IPS-20b (cell line): ENCODE data around the gene MBNL1.

Experiments
- H3K27ac ChIP-seq: one replicate; pipeline ENCODE4 v1.5.1; 2013; ENCODE audit warnings: low read length
- H3K27me3 ChIP-seq: 2 replicates; pipeline ENCODE4 v1.6.1; 2013; ENCODE audit warnings: mild to moderate bottlenecking, low read length, inconsistent platforms; ENCODE audit not compliant: insufficient read depth
- H3K36me3 ChIP-seq: 2 replicates; pipeline ENCODE4 v1.6.1; 2013; ENCODE audit warnings: low read depth, mild to moderate bottlenecking, inconsistent platforms, low read length, moderate library complexity; ENCODE audit not compliant: insufficient read depth
- H3K4me1 ChIP-seq: 2 replicates; pipeline ENCODE4 v1.6.1; 2013; ENCODE audit warnings: mild to moderate bottlenecking, control low read depth, inconsistent platforms, low read length, moderate library complexity; ENCODE audit not compliant: insufficient read depth
- H3K4me3 ChIP-seq: 2 replicates; pipeline ENCODE4 v1.5.1; 2013; ENCODE audit warnings: mild to moderate bottlenecking, low read length, inconsistent platforms
- H3K9ac ChIP-seq: 2 replicates; pipeline ENCODE4 v1.6.1; 2013; ENCODE audit warnings: low read depth, mild to moderate bottlenecking, inconsistent platforms, low read length, moderate library complexity
- H3K9me3 ChIP-seq: 2 replicates; pipeline ENCODE4 v1.6.1; 2013; ENCODE audit warnings: mild to moderate bottlenecking, low read depth, low read length, inconsistent platforms; ENCODE audit not compliant: insufficient read depth

The MBNL1 gene

DNA sequence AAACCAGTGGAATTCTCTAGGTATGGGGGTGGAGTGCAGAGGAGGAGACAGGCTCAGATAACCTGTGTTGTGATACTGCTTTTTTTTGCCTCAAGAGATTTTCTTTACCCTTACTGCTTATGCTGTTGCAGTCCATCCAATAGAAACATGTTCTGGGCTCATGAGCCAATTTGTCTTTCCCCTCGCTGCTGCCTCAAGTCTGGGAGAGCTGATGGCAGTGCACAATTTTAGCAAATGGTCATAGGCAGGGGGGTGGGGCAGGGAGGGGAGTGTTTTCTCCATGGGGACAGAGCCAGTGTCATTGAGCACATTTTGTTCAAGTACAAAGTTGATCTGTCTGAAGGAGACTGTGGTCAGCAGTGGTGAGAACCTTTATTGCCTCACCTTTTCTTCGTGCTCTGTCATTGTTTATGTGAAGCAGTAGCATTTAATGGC is 134.9 kb downstream of the MBNL1 start:
- Histone ChIP-seq H3K9ac (no peak overlapping the region), H3K27ac (no peak overlapping the region), H3K36me3 (no peaks in the 10 kb centered on the region), H3K9me3 (no peaks in the 10 kb centered on the region), H3K27me3 (no peaks in the 10 kb centered on the region), H3K4me1 (peaks cover 28% of the 10 kb centered on the region), H3K4me3 (no peak overlapping the region)

DNA sequence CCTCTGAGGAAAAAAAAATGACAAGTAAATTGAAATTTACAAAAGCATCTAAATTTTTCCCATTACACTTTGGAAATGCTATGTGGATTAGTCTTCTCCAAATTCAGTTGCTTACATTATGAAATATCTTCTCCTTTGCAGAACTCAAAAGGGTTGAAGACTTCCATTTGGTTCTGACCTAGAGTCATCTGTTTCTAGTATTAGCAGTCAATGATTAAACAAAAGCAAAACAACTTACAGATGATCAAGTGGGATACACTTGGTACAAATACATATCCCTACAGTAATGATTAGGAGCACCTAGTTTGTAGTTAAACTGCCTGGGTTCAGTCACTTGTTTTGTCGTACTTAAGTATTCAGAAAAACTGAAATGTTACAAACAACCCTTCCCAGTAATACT is 136.2 kb downstream of the MBNL1 start:
- Histone ChIP-seq H3K4me3 (no peak overlapping the region), H3K4me1 (peaks cover 22% of the 10 kb centered on the region), H3K9me3 (no peaks in the 10 kb centered on the region), H3K27me3 (no peaks in the 10 kb centered on the region), H3K9ac (no peak overlapping the region), H3K36me3 (no peaks in the 10 kb centered on the region), H3K27ac (no peak overlapping the region)

DNA sequence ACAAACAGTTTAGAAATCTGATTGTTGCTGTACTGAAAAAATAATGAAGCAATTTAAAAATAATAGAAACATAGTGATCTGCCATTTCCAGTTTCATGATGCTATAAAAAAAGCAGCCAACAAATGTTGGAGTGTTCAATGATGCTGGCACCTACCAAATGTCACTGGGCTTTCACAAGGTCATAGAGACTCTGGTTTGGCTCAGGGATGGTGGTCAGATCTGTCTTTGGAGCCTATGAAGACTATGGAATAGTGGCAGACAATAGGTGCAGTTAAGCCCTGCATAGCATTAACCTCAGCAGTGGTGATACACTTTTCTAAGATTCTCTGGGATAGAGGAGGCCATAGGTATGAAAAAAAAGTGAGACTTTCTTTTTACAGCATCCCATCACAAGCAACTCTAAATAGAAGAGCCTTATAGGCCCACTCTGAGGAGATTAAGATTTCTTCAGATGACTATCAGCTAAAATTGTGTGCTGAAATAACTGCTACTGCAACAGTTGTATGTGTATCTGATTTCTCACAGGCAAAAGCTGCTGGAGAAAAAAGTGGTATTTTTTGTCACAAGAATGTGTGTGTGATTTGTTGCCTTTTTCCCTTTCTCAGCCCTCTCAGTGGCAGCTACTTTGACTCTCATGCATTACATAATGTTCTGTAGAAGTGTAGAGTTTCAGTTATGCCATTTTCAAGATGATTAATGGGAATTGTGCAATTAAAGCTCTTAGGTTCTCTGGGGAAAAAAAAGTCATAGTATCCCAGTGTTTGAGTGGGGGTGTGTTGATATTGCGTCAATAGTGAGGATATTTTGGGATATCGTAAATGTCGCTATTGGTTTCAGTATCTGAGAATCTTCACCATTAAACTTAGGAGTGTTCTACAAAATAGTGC is 137.4 kb downstream of the MBNL1 start:
- no peaks in the 10 kb centered on the region for H3K9me3 ChIP-seq
- H3K4me3 ChIP-seq: no peak overlapping the region
- H3K36me3 ChIP-seq: no peaks in the 10 kb centered on the region
- peaks cover 22% of the 10 kb centered on the region for H3K4me1 ChIP-seq
- H3K27me3 ChIP-seq: no peaks in the 10 kb centered on the region
- H3K9ac ChIP-seq: no peak overlapping the region
- no peak overlapping the region for H3K27ac ChIP-seq

DNA sequence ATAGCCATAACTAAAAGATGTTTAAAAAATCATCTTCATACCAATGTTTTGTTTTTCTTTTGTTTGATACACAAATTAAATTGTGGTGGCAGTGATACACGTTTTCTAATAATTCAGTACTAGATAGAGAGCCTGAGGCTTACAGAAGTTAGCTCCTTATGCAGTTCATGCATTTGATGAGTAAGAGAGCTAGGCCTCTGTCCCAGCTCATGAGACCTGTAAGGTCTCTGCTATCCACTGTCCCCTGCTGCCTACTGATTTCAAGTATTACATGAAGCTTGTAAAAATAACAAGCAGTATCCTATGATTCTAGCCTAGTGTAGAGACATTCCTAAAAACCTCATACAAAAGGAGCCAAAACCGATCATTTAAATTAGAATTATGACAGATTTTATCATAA is 144.5 kb downstream of the MBNL1 start:
- Histone ChIP-seq H3K9me3 (no peaks in the 10 kb centered on the region), H3K9ac (no peak overlapping the region), H3K4me3 (no peak overlapping the region), H3K4me1 (no peaks in the 10 kb centered on the region), H3K27ac (no peak overlapping the region), H3K36me3 (peaks cover 7% of the 10 kb centered on the region; the same call in 1 of the 2 replicates), H3K27me3 (no peaks in the 10 kb centered on the region)

- Histone ChIP-seq H3K36me3 (peaks cover 23% of the 10 kb centered on the region), H3K4me3 (no peak overlapping the region), H3K4me1 (no peaks in the 10 kb centered on the region), H3K27ac (no peak overlapping the region), H3K9ac (no peak overlapping the region), H3K27me3 (no peaks in the 10 kb centered on the region), H3K9me3 (no peaks in the 10 kb centered on the region)
Observed at GRCh38 chr3:152416808-152417580, 148.3 kb downstream of the MBNL1 start.

GRCh38 chr3:152419748-152420147 is 151.0 kb downstream of the MBNL1 start:
- Histone ChIP-seq H3K36me3 (peaks cover 23% of the 10 kb centered on the region), H3K9ac (no peak overlapping the region), H3K4me1 (no peaks in the 10 kb centered on the region)

DNA sequence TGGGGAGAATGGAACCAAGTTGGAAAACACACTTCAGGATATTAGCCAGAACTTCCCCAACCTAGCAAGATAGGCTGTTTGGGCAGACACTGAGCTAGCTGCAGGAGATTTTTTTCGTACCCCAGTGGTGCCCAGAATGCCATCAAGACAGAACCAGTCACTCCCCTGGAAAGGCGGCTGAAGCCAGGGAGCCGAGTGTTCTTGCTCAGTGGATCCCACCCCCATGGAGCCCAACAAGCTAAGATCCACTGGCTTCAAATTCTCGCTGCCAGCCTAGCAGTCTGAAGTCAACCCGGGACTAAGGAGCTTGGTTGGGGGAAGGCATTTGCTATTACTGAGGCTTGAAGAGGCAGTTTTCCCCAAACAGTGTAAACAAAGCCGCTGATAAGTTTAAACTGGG is 152.4 kb downstream of the MBNL1 start:
- no peaks in the 10 kb centered on the region for H3K9me3 ChIP-seq
- H3K36me3 ChIP-seq: peaks cover 16% of the 10 kb centered on the region
- no peaks in the 10 kb centered on the region for H3K4me1 ChIP-seq
- no peaks in the 10 kb centered on the region for H3K27me3 ChIP-seq
- H3K9ac ChIP-seq: no peak overlapping the region
- no peak overlapping the region for H3K4me3 ChIP-seq
- no peak overlapping the region for H3K27ac ChIP-seq

More at GRCh38 chr3:152419748-152420147, 151.0 kb downstream of the MBNL1 start:
- Histone ChIP-seq H3K27ac (no peak overlapping the region), H3K4me3 (no peak overlapping the region), H3K9me3 (no peaks in the 10 kb centered on the region), H3K27me3 (no peaks in the 10 kb centered on the region)

DNA sequence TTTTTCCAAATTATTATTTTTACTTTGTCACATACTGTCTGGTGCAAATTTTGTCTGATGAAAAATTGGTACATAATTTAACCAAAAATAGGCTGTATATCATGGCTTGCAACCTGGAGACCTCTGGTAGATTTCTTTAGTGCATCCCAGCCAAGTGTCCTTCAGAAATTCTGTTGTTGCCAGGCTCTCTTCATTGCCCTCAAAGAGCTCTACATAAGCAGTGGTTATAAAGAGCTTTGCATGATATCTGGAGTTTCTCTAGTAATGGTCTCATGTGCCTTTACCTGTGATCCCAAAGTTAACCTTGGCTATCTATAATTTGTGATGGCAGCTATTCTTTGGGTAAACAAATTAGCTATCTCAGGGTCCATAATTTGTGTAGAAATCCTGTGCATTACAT is 157.7 kb downstream of the MBNL1 start:
- Histone ChIP-seq H3K27me3 (no peaks in the 10 kb centered on the region), H3K4me1 (peaks cover 7% of the 10 kb centered on the region; the same call in 1 of the 2 replicates), H3K27ac (no peak overlapping the region), H3K9ac (no peak overlapping the region), H3K36me3 (no peaks in the 10 kb centered on the region), H3K4me3 (no peak overlapping the region), H3K9me3 (no peaks in the 10 kb centered on the region)

DNA sequence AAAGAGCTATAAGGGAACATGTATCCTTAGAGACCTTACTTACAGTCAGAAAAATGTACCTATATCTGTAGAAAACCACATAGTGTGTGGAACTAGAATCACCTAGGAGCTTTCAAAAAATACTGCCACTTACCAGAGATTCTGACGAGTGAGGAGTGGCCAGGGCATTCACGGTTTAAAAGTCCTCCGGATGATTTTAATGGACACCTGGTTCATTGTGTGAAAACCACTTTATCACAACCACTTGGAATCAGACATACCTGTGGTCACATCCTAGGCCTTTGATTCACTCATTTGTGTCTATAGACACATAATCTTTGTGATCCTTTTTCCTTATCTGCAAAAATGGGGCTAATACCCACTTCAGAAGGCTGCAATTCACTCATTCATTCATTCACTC is 159.8 kb downstream of the MBNL1 start:
- Histone ChIP-seq H3K27ac (no peak overlapping the region), H3K27me3 (no peaks in the 10 kb centered on the region), H3K36me3 (peaks cover 6% of the 10 kb centered on the region; the same call in 1 of the 2 replicates), H3K4me1 (peaks cover 7% of the 10 kb centered on the region; the same call in 1 of the 2 replicates), H3K9me3 (no peaks in the 10 kb centered on the region), H3K9ac (no peak overlapping the region), H3K4me3 (no peak overlapping the region)

DNA sequence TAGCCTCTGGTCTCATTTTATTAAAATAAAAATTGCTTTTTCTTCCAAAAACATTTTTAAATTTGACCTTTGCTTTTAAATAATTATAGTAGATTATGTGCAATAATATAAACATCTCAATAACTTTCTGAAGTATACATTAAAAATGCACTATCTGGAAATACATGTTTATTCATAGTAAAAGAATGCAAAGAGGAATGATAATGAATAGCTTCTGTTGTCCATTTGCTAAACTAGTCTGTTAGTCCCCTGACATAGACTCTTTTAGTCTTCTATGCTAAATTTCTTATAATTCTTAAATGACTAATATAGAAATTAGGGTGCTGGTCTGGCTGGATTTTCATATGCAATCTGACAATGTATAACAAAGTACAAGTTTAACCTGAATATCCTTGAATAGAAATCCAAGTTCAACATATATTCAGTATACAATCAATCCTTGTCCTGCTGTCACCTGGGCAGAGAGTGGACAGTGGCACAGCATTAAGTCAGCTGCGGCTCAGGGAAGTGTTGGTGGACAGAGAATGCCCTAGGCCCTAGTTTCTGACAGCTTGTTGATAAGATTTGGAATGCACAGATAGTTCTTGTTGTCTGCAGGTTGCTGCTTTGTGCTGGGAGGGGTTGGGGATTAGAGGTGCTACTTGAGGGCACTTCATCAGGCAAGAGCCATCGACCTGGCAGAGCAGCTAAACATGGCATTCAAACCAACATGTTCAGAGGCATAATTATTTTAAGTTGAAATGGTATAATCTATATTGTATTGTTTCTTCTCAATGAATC is 161.7 kb downstream of the MBNL1 start:
- peaks cover 12% of the 10 kb centered on the region for H3K36me3 ChIP-seq
- H3K4me1 ChIP-seq: peaks cover 7% of the 10 kb centered on the region; the same call in 1 of the 2 replicates
- H3K4me3 ChIP-seq: no peak overlapping the region
- H3K9ac ChIP-seq: no peak overlapping the region
- no peak overlapping the region for H3K27ac ChIP-seq
- H3K9me3 ChIP-seq: no peaks in the 10 kb centered on the region
- H3K27me3 ChIP-seq: no peaks in the 10 kb centered on the region

DNA sequence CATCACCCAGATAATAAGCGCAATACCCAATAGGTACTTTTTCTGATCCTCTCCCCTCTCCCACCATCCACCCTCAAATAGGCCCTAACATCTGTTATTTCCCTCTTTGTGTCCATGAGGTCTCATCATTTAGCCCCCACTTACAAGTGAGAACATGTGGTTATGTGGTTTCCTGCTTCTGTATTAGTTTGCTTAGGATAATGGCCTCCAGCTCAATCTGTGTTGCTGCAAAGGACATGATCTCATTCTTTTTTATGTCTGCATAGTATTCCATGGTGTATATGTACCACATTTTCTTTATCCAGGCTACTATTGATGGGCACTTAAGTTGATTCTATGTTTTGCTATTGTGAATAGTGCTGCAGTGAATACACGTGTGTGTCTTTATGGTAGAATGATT is 165.4 kb downstream of the MBNL1 start:
- H3K4me3 ChIP-seq: no peak overlapping the region
- H3K9ac ChIP-seq: no peak overlapping the region
- no peak overlapping the region for H3K27ac ChIP-seq
- no peaks in the 10 kb centered on the region for H3K4me1 ChIP-seq
- H3K9me3 ChIP-seq: no peaks in the 10 kb centered on the region
- H3K27me3 ChIP-seq: no peaks in the 10 kb centered on the region
- peaks cover 12% of the 10 kb centered on the region for H3K36me3 ChIP-seq
